ENCODE results near the gene CXCL6.

Gene CXCL6

DNA sequence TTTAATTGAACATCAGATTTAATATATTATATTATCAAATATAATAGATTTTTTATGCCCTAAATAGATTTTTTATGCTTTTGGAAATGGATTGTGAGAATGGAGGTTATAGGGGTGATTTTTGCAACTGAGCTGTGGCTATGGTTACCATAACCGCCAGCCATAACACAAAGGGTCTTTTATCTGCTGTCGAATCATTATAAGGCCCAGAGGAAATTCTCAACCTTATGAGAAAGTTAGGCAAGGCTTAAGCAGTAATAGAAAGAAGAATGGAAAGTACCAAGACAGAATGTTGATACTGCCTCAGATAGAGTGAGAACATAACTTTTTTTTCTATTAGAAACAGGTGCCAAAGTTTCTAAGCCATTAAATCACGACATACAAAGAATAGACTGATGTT, 26.3 kb upstream of the CXCL6 start:
- no peak for DNase-seq (ENCODE audit: extremely low spot score)
- POLR2A ChIA-PET = no interaction called here
- TF ChIP-seq, protein P1, sequence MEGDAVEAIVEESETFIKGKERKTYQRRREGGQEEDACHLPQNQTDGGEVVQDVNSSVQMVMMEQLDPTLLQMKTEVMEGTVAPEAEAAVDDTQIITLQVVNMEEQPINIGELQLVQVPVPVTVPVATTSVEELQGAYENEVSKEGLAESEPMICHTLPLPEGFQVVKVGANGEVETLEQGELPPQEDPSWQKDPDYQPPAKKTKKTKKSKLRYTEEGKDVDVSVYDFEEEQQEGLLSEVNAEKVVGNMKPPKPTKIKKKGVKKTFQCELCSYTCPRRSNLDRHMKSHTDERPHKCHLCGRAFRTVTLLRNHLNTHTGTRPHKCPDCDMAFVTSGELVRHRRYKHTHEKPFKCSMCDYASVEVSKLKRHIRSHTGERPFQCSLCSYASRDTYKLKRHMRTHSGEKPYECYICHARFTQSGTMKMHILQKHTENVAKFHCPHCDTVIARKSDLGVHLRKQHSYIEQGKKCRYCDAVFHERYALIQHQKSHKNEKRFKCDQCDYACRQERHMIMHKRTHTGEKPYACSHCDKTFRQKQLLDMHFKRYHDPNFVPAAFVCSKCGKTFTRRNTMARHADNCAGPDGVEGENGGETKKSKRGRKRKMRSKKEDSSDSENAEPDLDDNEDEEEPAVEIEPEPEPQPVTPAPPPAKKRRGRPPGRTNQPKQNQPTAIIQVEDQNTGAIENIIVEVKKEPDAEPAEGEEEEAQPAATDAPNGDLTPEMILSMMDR (IDR thresholded peaks at IDR 0.05; ENCODE audit: control extremely low read depth, extremely low read depth, low read depth, missing control alignments) = no peak
- CTCF ChIA-PET = no interaction called here

DNA sequence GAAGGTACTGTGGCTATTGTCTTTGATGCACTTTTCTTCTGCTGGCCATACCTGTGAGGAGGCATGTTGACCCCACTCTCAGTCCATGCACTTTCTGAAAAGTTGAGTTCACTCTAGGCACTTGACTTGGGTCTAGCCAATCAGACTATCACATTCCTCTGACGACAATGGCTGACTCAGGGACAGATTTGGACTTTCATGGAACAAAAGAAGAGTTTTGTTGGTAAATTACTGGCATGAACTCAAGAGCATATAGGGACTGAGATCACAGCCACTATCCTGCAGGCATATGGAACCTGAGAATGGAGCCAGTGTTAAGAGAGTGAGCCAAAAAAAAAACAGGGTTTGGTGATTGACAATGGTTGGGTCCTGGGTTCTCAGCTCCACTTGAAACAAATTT, 24.6 kb upstream of the CXCL6 start:
- DNase-seq (ENCODE audit: extremely low spot score) = no peak
- ChIA-PET CTCF (no interaction called here), POLR2A (no interaction called here)
- TF ChIP-seq, protein P1 (IDR thresholded peaks at IDR 0.05; ENCODE audit: control extremely low read depth, extremely low read depth, low read depth, missing control alignments) = no peak

DNA sequence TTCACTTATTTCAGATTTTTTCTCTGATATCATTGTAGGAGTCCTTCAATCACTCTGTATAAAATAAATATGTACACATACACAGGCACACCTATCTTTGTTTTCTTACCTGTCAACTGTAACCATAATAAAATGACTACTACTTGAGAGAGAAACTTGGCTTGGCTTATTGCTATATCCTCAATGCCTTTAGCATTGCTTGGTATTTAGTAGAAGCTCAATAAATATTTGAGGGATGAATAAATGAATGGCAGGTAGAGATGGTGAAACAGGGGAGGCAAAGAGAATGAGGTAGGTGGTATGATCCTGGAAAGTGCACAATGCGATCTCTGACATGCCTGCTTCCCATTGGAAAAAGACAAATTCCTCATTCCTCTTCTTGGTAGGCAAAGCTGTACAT, 21.8 kb upstream of the CXCL6 start:
- TF ChIP-seq, protein P1 (IDR thresholded peaks at IDR 0.05; ENCODE audit: control extremely low read depth, extremely low read depth, low read depth, missing control alignments) = no peak
- POLR2A ChIA-PET = no interaction called here
- CTCF ChIA-PET = no interaction called here
- DNase-seq (ENCODE audit: extremely low spot score) = no peak

DNA sequence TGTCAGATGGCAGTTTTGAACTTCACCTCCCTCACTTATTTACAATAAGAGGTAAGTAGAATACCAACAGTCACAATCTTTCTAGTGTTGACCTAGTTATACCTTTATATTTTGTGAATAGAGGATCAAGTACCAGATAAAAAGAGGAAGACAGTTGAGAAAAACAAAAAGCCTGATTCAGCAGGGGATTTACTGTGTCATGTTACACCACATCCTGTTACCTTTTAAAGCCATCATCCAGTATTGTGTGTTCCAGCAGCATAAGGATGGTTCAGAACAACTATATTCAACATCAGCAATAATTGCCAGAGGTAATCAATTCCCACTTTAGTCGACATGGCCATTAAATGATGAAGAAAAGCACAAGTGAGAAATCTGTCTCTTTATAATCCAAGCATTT, 21.3 kb upstream of the CXCL6 start:
- ChIA-PET CTCF (no interaction called here), POLR2A (no interaction called here)
- TF ChIP-seq, protein P1 (IDR thresholded peaks at IDR 0.05; ENCODE audit: control extremely low read depth, extremely low read depth, low read depth, missing control alignments) = no peak
- DNase-seq (ENCODE audit: extremely low spot score) = no peak

GRCh38 chr4:73816814-73817213, 19.7 kb upstream of the CXCL6 start:
- ChIA-PET CTCF (interaction anchor here (1.0 kb wide), 1 partner anchor 11 kb away, joined by 4 read pairs; no protein-coding TSS in a partner anchor), POLR2A (no interaction called here)
- TF ChIP-seq, protein P1 (IDR thresholded peaks at IDR 0.05; ENCODE audit: control extremely low read depth, extremely low read depth, low read depth, missing control alignments) = no peak
- DNase-seq (ENCODE audit: extremely low spot score) = no peak

DNA sequence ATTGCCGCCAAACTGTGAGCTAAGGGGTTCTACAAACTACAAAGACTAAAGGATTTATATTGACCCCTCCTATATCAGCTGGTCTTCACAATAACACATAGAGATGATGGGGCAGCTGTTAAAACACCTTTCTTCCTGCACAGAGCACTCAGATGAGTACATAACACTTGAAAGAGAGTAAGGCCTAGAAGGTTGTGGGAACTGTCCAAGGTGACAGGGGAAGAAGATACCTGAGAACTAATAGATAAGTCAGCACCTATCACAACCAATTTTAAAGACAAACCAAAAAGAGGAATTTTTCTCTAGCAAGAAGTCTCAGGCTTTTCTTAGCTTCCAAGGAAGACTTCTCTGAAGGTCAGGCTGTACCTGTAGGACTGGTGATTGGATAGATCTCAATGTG, 19.1 kb upstream of the CXCL6 start:
- CTCF ChIA-PET = interaction anchor here (1.0 kb wide), 1 partner anchor 12 kb away, joined by 4 read pairs; no protein-coding TSS in a partner anchor

More for the DNA sequence above, 19.1 kb upstream of the CXCL6 start:
- POLR2A ChIA-PET = no interaction called here
- DNase-seq (ENCODE audit: extremely low spot score) = no peak
- TF ChIP-seq, protein P1 (IDR thresholded peaks at IDR 0.05; ENCODE audit: control extremely low read depth, extremely low read depth, low read depth, missing control alignments) = no peak

Data from GM10248 (cell line).